ENCODE results near the gene GNG3. TPM values are rescaled to one million over a fixed set of nuclear protein-coding genes. Genes with fewer than 3 reads are reported as not detected.

The GNG3 gene
- polyA plus RNA-seq, 3 donors = 0.23 TPM; not detected in 2

DNA sequence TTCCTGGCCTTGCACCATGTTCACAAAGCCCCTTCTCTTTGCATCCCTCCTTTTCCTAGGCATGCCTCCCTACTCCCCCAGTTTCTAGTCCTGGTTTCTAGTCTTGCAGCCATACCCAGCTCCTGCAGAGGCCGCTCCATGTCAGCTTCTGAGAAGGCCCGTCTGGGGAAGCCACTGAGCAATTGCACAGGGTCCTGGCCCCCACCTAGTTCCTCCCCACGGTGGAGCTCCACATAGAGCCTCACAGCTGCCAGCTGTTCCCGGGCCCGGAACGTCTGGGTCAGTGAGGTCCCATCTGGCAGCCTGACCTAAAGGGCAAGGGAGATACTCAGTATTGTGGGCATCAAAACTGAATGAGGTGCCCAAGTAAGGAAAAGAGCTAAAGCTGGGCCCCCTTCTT, 30.8 kb upstream of the GNG3 start:
- Mint-ChIP-seq H3K4me1 (peaks cover 51% of the 10 kb centered on the region), H3K9me3 (no peaks in the 10 kb centered on the region), H3K27me3 (ENCODE audit: low read depth in 3 of 3) (peaks cover 0 to 2% (median 1%) of the 10 kb centered on the region in 3 donors), H3K27ac (peak overlapping the region in 6 of 7 donors; percentile 1 to 83 (median 39)), H3K4me3 (no peak overlapping the region), H3K36me3 (peaks cover 31 to 47% of the 10 kb centered on the region in 2 donors)
- H2AFZ ChIP-seq (ENCODE audit: insufficient read depth, low read depth, low read length, poor library complexity, severe bottlenecking) = no peak overlapping the region
- peaks cover 26 to 46% of the 10 kb centered on the region in 2 donors for H3K36me3 ChIP-seq (replicated peaks in 1 of 2; ENCODE audit: control insufficient read depth in 1 of 2, insufficient read depth in 2 of 2, low read length in 2 of 2)
- no peak overlapping the region for H3K4me3 ChIP-seq (replicated peaks in 1 of 3; ENCODE audit: low read depth in 2 of 3, low read length in 3 of 3)
- 85% methylated on average over 5 of the region's 6 CpGs for WGBS (ENCODE audit: insufficient coverage)
- H4K20me1 ChIP-seq (ENCODE audit: insufficient read depth, low read length) = peaks cover 28% of the 10 kb centered on the region
- no peaks in the 10 kb centered on the region for H3K27me3 ChIP-seq (ENCODE audit: control insufficient read depth in 2 of 2, insufficient read depth in 2 of 2, low read length in 2 of 2)
- intact Hi-C loops (cut with micrococcal nuclease) = no loop called here
- TF ChIP-seq, protein P1, sequence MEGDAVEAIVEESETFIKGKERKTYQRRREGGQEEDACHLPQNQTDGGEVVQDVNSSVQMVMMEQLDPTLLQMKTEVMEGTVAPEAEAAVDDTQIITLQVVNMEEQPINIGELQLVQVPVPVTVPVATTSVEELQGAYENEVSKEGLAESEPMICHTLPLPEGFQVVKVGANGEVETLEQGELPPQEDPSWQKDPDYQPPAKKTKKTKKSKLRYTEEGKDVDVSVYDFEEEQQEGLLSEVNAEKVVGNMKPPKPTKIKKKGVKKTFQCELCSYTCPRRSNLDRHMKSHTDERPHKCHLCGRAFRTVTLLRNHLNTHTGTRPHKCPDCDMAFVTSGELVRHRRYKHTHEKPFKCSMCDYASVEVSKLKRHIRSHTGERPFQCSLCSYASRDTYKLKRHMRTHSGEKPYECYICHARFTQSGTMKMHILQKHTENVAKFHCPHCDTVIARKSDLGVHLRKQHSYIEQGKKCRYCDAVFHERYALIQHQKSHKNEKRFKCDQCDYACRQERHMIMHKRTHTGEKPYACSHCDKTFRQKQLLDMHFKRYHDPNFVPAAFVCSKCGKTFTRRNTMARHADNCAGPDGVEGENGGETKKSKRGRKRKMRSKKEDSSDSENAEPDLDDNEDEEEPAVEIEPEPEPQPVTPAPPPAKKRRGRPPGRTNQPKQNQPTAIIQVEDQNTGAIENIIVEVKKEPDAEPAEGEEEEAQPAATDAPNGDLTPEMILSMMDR (IDR thresholded peaks at IDR 0.05) = no peak
- H3K4me1 ChIP-seq (ENCODE audit: control insufficient read depth in 1 of 2, insufficient read depth in 2 of 2, low read length in 2 of 2) = peaks cover 29 to 47% of the 10 kb centered on the region in 2 donors
- peaks cover 65% of the 10 kb centered on the region for H3K79me2 ChIP-seq (ENCODE audit: insufficient read depth, low read length)
- no peak overlapping the region for H3K9ac ChIP-seq (ENCODE audit: insufficient read depth, low read length, poor library complexity, severe bottlenecking)
- peak overlapping the region in 1 of 2 donors; percentile 97 for H3K27ac ChIP-seq (ENCODE audit: low read depth in 1 of 2, low read length in 2 of 2)
- DNase-seq = no peak
- no peak overlapping the region for H3K4me2 ChIP-seq (replicated peaks; ENCODE audit: extremely low read depth, low read length, poor library complexity, severe bottlenecking)
- H3K9me3 ChIP-seq (replicated peaks in 1 of 2; ENCODE audit: control insufficient read depth in 1 of 2, insufficient read depth in 1 of 2, low read length in 2 of 2) = no peaks in the 10 kb centered on the region

DNA sequence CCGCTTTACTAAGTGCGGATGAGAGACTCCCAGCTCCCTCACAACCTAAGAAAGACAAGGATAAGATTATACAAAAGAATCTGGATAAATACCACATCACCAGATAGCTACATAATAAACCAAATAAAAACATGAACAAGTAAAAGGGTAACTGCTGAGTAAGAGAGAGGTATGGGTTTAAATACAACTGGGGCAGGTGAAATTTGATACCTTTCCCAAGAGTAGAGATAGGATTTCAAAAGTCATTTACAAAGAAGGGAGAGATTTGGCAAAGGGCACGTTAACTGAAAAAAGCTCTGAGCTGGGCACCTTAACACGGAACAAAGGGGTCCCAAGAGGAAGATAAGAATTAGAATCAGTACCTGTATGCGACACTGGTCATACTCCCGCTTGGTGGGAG, 30.3 kb upstream of the GNG3 start:
- Histone ChIP-seq H3K27ac (ENCODE audit: low read depth in 1 of 2, low read length in 2 of 2) (peak overlapping the region in 1 of 2 donors; percentile 97), H4K20me1 (ENCODE audit: insufficient read depth, low read length) (peaks cover 28% of the 10 kb centered on the region), H3K9me3 (replicated peaks in 1 of 2; ENCODE audit: control insufficient read depth in 1 of 2, insufficient read depth in 1 of 2, low read length in 2 of 2) (no peaks in the 10 kb centered on the region), H3K79me2 (ENCODE audit: insufficient read depth, low read length) (peaks cover 65% of the 10 kb centered on the region), H3K9ac (ENCODE audit: insufficient read depth, low read length, poor library complexity, severe bottlenecking) (no peak overlapping the region), H3K4me2 (replicated peaks; ENCODE audit: extremely low read depth, low read length, poor library complexity, severe bottlenecking) (peak overlapping the region; percentile 92), H3K4me3 (replicated peaks in 1 of 3; ENCODE audit: low read depth in 2 of 3, low read length in 3 of 3) (no peak overlapping the region), H3K4me1 (ENCODE audit: control insufficient read depth in 1 of 2, insufficient read depth in 2 of 2, low read length in 2 of 2) (peaks cover 28 to 46% of the 10 kb centered on the region in 2 donors), H3K36me3 (replicated peaks in 1 of 2; ENCODE audit: control insufficient read depth in 1 of 2, insufficient read depth in 2 of 2, low read length in 2 of 2) (peaks cover 26 to 46% of the 10 kb centered on the region in 2 donors), H2AFZ (ENCODE audit: insufficient read depth, low read depth, low read length, poor library complexity, severe bottlenecking) (no peak overlapping the region), H3K27me3 (ENCODE audit: control insufficient read depth in 2 of 2, insufficient read depth in 2 of 2, low read length in 2 of 2) (no peaks in the 10 kb centered on the region)
- peak overlapping the region; percentile 11 to 89 (median 50) for H3K27ac Mint-ChIP-seq
- no peak overlapping the region for H3K4me3 Mint-ChIP-seq
- DNase-seq = no peak
- H3K9me3 Mint-ChIP-seq = no peaks in the 10 kb centered on the region
- peaks cover 50% of the 10 kb centered on the region for H3K4me1 Mint-ChIP-seq
- 100% methylated on average over 3 of the region's 6 CpGs for WGBS (ENCODE audit: insufficient coverage)
- H3K36me3 Mint-ChIP-seq = peaks cover 31 to 47% of the 10 kb centered on the region in 2 donors
- TF ChIP-seq, protein P1 (IDR thresholded peaks at IDR 0.05) = no peak
- intact Hi-C loops (cut with micrococcal nuclease) = no loop called here
- H3K27me3 Mint-ChIP-seq (ENCODE audit: low read depth in 3 of 3) = peaks cover 0 to 2% (median 1%) of the 10 kb centered on the region in 3 donors
